HepG2 (cell line): Measurements from ENCODE around the gene RDM1. TPM values are rescaled to one million over a fixed set of nuclear protein-coding genes. Genes with fewer than 3 reads are reported as not detected.
A peak's percentile ranks its signal among the peaks of the same experiment; 100 is the strongest.

Experiments
- ATM ChIP-seq: fragments of 450-650 bp; IDR thresholded peaks from 2 replicates; pipeline ENCODE4 v1.7.1; 2017; ENCODE audit warnings: mild to moderate bottlenecking, borderline replicate concordance
- ETV5 ChIP-seq: IDR thresholded peaks from 2 replicates; pipeline ENCODE4 v1.6.1; 2018; ENCODE audit warnings: missing biosample characterization, missing genetic modification reagents, inconsistent platforms, borderline replicate concordance
- FOXP1 ChIP-seq, 2 experiments: fragments of 450-650 bp in 1 of 2; IDR thresholded peaks; 2 replicates each; pipeline ENCODE4 v1.6.1; 2017 to 2018; ENCODE audit warnings: antibody characterized with exemption in 1 of 2
- GABPA ChIP-seq, 2 experiments: IDR thresholded peaks; 2 replicates each; pipeline ENCODE4 v1.6.1; 2011 to 2016; ENCODE audit warnings: low read depth in 2 of 2, low read length in 1 of 2, missing biosample characterization in 1 of 2, missing genetic modification characterization in 1 of 2
- GATAD2A ChIP-seq: IDR thresholded peaks from 2 replicates; pipeline ENCODE4 v1.6.1; 2016
- HMGXB3 ChIP-seq: sonication (generic); formaldehyde crosslinking; IDR thresholded peaks from 2 replicates; pipeline ENCODE4 v1.4.0; 2020; ENCODE audit warnings: missing genetic modification reagents, borderline replicate concordance
- HNF4A ChIP-seq: sonication (generic); formaldehyde crosslinking; IDR thresholded peaks from 2 replicates; pipeline ENCODE4 v1.4.0; 2020; ENCODE audit warnings: missing genetic modification reagents
- MED1 ChIP-seq: sonication (generic); formaldehyde crosslinking; IDR thresholded peaks from 2 replicates; pipeline ENCODE4 v1.4.0; 2020; ENCODE audit warnings: missing genetic modification reagents
- NBN ChIP-seq: fragments of 450-650 bp; conservative IDR thresholded peaks from 2 replicates; pipeline ENCODE4 v1.6.1; 2017
- NR2C2 ChIP-seq: sonication (generic); formaldehyde crosslinking; IDR thresholded peaks from 2 replicates; pipeline ENCODE4 v1.4.0; 2020; ENCODE audit warnings: missing genetic modification reagents, mild to moderate bottlenecking, moderate library complexity, borderline replicate concordance
- NR2F1 ChIP-seq, 2 experiments: fragments of 450-650 bp in 1 of 2; formaldehyde crosslinking in 1 of 2; IDR thresholded peaks; 2 replicates each; pipeline versions ENCODE4 v1.5.0 to v1.6.1; 2016 to 2020; ENCODE audit warnings: mild to moderate bottlenecking in 1 of 2, missing compliant biosample characterization in 1 of 2, missing genetic modification reagents in 1 of 2, moderate library complexity in 1 of 2
- SKI ChIP-seq: fragments of 450-650 bp; IDR thresholded peaks from one replicate; pipeline ENCODE4 v1.6.1; 2018; ENCODE audit warnings: mild to moderate bottlenecking; ENCODE audit not compliant: partially characterized antibody
- SKIL ChIP-seq: sonication (generic); formaldehyde crosslinking; IDR thresholded peaks from 2 replicates; pipeline ENCODE4 v1.8.0; 2022; ENCODE audit warnings: missing genetic modification reagents, mild to moderate bottlenecking, moderate library complexity, borderline replicate concordance
- SOX5 ChIP-seq: IDR thresholded peaks from 2 replicates; pipeline ENCODE4 v1.6.1; 2016; ENCODE audit warnings: borderline replicate concordance
- SOX6 ChIP-seq, 2 experiments: fragments of 450-650 bp in 1 of 2; sonication (generic) in 1 of 2; formaldehyde crosslinking in 1 of 2; IDR thresholded peaks; 2 replicates each; pipeline versions ENCODE4 v1.4.0 to v1.6.1; 2017 to 2020; ENCODE audit warnings: antibody characterized with exemption in 1 of 2, mild to moderate bottlenecking in 1 of 2, missing genetic modification reagents in 1 of 2
- SRY ChIP-seq: sonication (generic); formaldehyde crosslinking; IDR thresholded peaks from 2 replicates; pipeline ENCODE4 v1.8.0; 2022; ENCODE audit warnings: mild to moderate bottlenecking, missing genetic modification reagents
- TCF12 ChIP-seq, 2 experiments: fragments of 450-650 bp in 1 of 2; sonication (generic) in 1 of 2; formaldehyde crosslinking in 1 of 2; IDR thresholded peaks; 2 replicates each; pipeline versions ENCODE4 v1.6.1 to v1.8.0; 2017 to 2022; ENCODE audit warnings: antibody characterized with exemption in 1 of 2, mild to moderate bottlenecking in 1 of 2, missing genetic modification reagents in 1 of 2, moderate library complexity in 1 of 2
- TEAD3 ChIP-seq: optimal IDR thresholded peaks from 2 replicates; pipeline ENCODE3; 2016; ENCODE audit warnings: borderline replicate concordance
- ZGPAT ChIP-seq: IDR thresholded peaks from 2 replicates; pipeline ENCODE4 v1.6.1; 2016; ENCODE audit warnings: mild to moderate bottlenecking
- ZNF207 ChIP-seq: fragments of 450-650 bp; IDR thresholded peaks from 2 replicates; pipeline ENCODE4 v1.6.1; 2016; ENCODE audit warnings: antibody characterized with exemption, borderline replicate concordance
- ZNF468 ChIP-seq: sonication (generic); formaldehyde crosslinking; IDR thresholded peaks from 2 replicates; pipeline ENCODE4 v1.8.0; 2022; ENCODE audit warnings: mild to moderate bottlenecking, moderate library complexity, missing genetic modification reagents
- ZNF570 ChIP-seq: sonication (generic); formaldehyde crosslinking; IDR thresholded peaks from 2 replicates; pipeline ENCODE4 v1.4.0; 2020; ENCODE audit warnings: mild to moderate bottlenecking, missing genetic modification reagents, borderline replicate concordance
- polyA plus RNA-seq, 8 experiments: library from polyadenylated mRNA; depleted of rRNA in 3 of 8; stranded (reverse) in 7 of 8; unstranded in 1 of 8; fragments of >200 nt; fragmentation: Illumina TruSeq in 4 of 8; extraction: Trizol in 4 of 8; gene quantifications; 2 replicates each; pipeline versions ENCODE4 v1.2.1 to v1.2.3, GENCODE V29; 2011 to 2016; ENCODE audit warnings: low read depth in 4 of 8, missing spikeins in 1 of 8, mixed read lengths in 1 of 8; ENCODE audit not compliant: insufficient read depth in 1 of 8
- total RNA-seq, 5 experiments: library from RNA; depleted of rRNA; stranded (reverse); fragments of >200 nt; fragmentation: Illumina TruSeq; extraction: Trizol; gene quantifications; 2 replicates each; pipeline ENCODE4 v1.2.3, GENCODE V29; 2016; ENCODE audit warnings: low read depth in 1 of 5

The RDM1 gene
- total and polyA plus RNA-seq, 2 of the 13 experiments (the other 11 are each of a cell fraction or from before 2014, with no cell fraction given), result 0.28 to 0.40 TPM

- TF ChIP-seq ZGPAT (CRISPR knock-in tag) (peak; percentile 25; the same call in 1 of the 2 replicates), TCF12 (IDR thresholded peaks at IDR 0.05) (no peak), TCF12 (CRISPR knock-in tag; IDR thresholded peaks at IDR 0.05) (no peak), NBN (no peak), SKI (no peak), SKIL (peak; percentile 56), ATM (no peak), HNF4A (CRISPR knock-in tag) (peak; percentile 26), GABPA (IDR thresholded peaks at IDR 0.05; ENCODE audit: low read depth, low read length) (no peak), GABPA (CRISPR knock-in tag; IDR thresholded peaks at IDR 0.05; ENCODE audit: low read depth) (peak; percentile 52; the same call in 1 of the 2 replicates), SOX6 (IDR thresholded peaks at IDR 0.05) (no peak), SOX6 (CRISPR knock-in tag; IDR thresholded peaks at IDR 0.05) (peak; percentile 47), GATAD2A (CRISPR knock-in tag) (0 out of 2 replicates have a peak, but pooled peaks have one; percentile 20), SOX5 (CRISPR knock-in tag) (peak; percentile 70), MED1 (CRISPR knock-in tag) (peak; percentile 64), NR2F1 (CRISPR knock-in tag; IDR thresholded peaks at IDR 0.05) (peak in 1 of 2 experiments; percentile 59; a peak in 1 of 4 replicates), SRY (CRISPR knock-in tag) (no peak), HMGXB3 (no peak), ETV5 (CRISPR knock-in tag) (peak; percentile 84), FOXP1 (IDR thresholded peaks at IDR 0.05) (no peak), FOXP1 (CRISPR knock-in tag; IDR thresholded peaks at IDR 0.05) (peak; percentile 55; the same call in 1 of the 2 replicates), ZNF468 (no peak), NR2C2 (CRISPR knock-in tag) (no peak), ZNF570 (CRISPR knock-in tag) (no peak), TEAD3 (peak; percentile 40), ZNF207 (no peak)
Measured at GRCh38 chr17:35875072-35875799, 55.3 kb downstream of the RDM1 start (continued).
